GM23248 (cell line): Measurements from ENCODE around the gene CLDN5. TPM values are rescaled to one million over a fixed set of nuclear protein-coding genes. Genes with fewer than 3 reads are reported as not detected.

Experiments
- DNase-seq: peaks from one replicate; pipeline ENCODE4 v3.0.0-alpha.2; 2015
- H2AFZ ChIP-seq: fragments of 200-600 bp; sonication (generic); 2 replicates; pipeline ENCODE4 v1.6.1; 2016; ENCODE audit warnings: antibody characterized with exemption
- H3F3A ChIP-seq: fragments of 200-600 bp; sonication (generic); 2 replicates; pipeline ENCODE4 v1.6.1; 2016; ENCODE audit warnings: mild to moderate bottlenecking, antibody characterized with exemption, mixed run types; ENCODE audit not compliant: insufficient read depth
- H3K27ac ChIP-seq: fragments of 200-600 bp; sonication (generic); 2 replicates; pipeline ENCODE4 v1.5.1; 2016; ENCODE audit warnings: mild to moderate bottlenecking
- H3K27me3 ChIP-seq: fragments of 200-600 bp; sonication (generic); replicated peaks from 2 replicates; pipeline ENCODE4 v1.6.1; 2016; ENCODE audit warnings: mild to moderate bottlenecking; ENCODE audit not compliant: insufficient read depth
- H3K36me3 ChIP-seq: fragments of 200-600 bp; sonication (generic); 2 replicates; pipeline ENCODE4 v1.6.1; 2016; ENCODE audit warnings: low read depth, mild to moderate bottlenecking
- H3K4me1 ChIP-seq: fragments of 200-600 bp; sonication (generic); 2 replicates; pipeline ENCODE4 v1.6.1; 2016; ENCODE audit warnings: mild to moderate bottlenecking; ENCODE audit not compliant: insufficient read depth
- H3K4me2 ChIP-seq: fragments of 200-600 bp; sonication (generic); one replicate; pipeline ENCODE4 v1.6.1; 2016; ENCODE audit warnings: mild to moderate bottlenecking; ENCODE audit not compliant: unreplicated experiment
- H3K4me3 ChIP-seq: fragments of 200-600 bp; sonication (generic); 2 replicates; pipeline ENCODE4 v1.5.1; 2016; ENCODE audit warnings: mild to moderate bottlenecking
- H3K79me2 ChIP-seq: fragments of 200-600 bp; sonication (generic); 2 replicates; pipeline ENCODE4 v1.6.1; 2016; ENCODE audit warnings: mild to moderate bottlenecking; ENCODE audit not compliant: insufficient read depth
- H3K9ac ChIP-seq: fragments of 200-600 bp; sonication (generic); 2 replicates; pipeline ENCODE4 v1.6.1; 2016; ENCODE audit warnings: mild to moderate bottlenecking
- H3K9me2 ChIP-seq: fragments of 200-600 bp; sonication (generic); 2 replicates; pipeline ENCODE4 v1.6.1; 2016; ENCODE audit warnings: mixed run types, mild to moderate bottlenecking, moderate library complexity; ENCODE audit not compliant: insufficient read depth
- H3K9me3 ChIP-seq: fragments of 200-600 bp; sonication (generic); one replicate; pipeline ENCODE4 v1.6.1; 2017; ENCODE audit warnings: low read depth
- H4K20me1 ChIP-seq: fragments of 200-600 bp; sonication (generic); 2 replicates; pipeline ENCODE4 v1.6.0; 2016; ENCODE audit not compliant: insufficient read depth
- EZH2 ChIP-seq: fragments of 200-600 bp; sonication (generic); IDR thresholded peaks from 2 replicates; pipeline ENCODE4 v1.6.1; 2018; ENCODE audit warnings: antibody characterized with exemption, mild to moderate bottlenecking; ENCODE audit not compliant: insufficient read depth, poor library complexity, severe bottlenecking
- EZH2phosphoT487 ChIP-seq: fragments of 200-600 bp; sonication (generic); IDR thresholded peaks from 2 replicates; pipeline ENCODE4 v1.6.1; 2018; ENCODE audit warnings: antibody characterized with exemption, moderate library complexity, mild to moderate bottlenecking, low read depth; ENCODE audit not compliant: insufficient read depth
- WGBS, 2 experiments: methylation state at CpG; one replicate each; pipeline ENCODE4 v1.1.6; 2015 to 2017; ENCODE audit warnings: low lambda C conversion rate in 2 of 2, low coverage in 1 of 2; ENCODE audit errors: missing lambda C conversion rate in 2 of 2; 5-methylcytosine and 5-hydroxymethylcytosine counted together
- in situ Hi-C: fragments of 300-500 bp; cut with MboI; formaldehyde crosslinking; loops from 2 replicates; pipeline ENCODE4 v1.15.0; 2020
- polyA plus RNA-seq: library from polyadenylated mRNA; unstranded; fragments of >200 nt; fragmentation: Nextera tagmentation; extraction: Ambion mirVana; gene quantifications from 2 replicates; pipeline ENCODE4 v1.2.1, GENCODE V29; 2016
- total RNA-seq: library from RNA; depleted of rRNA; stranded (reverse); fragments of >200 nt; shearing (Covaris generic); gene quantifications from 2 replicates; pipeline ENCODE4 v1.2.3, GENCODE V29; 2014

CLDN5 gene
- total and polyA plus RNA-seq, 2 experiments from 2014 or later = not detected

GRCh38 chr22:19519041-19519926 lies 4.9 kb downstream of the CLDN5 start:
- no peaks in the 10 kb centered on the region for H3F3A ChIP-seq
- 93% methylated on average over 17 of the region's 17 CpGs for WGBS, 2 experiments
- H3K79me2 ChIP-seq = no peaks in the 10 kb centered on the region
- no peak overlapping the region for H3K4me2 ChIP-seq
- H3K36me3 ChIP-seq = no peaks in the 10 kb centered on the region
- no peaks in the 10 kb centered on the region for H4K20me1 ChIP-seq
- no peaks in the 10 kb centered on the region for H3K4me1 ChIP-seq
- DNase-seq = no peak
- no peak overlapping the region for H3K27ac ChIP-seq
- no peak for TF ChIP-seq EZH2phosphoT487
- no peak for TF ChIP-seq EZH2
- no peaks in the 10 kb centered on the region for H3K9me2 ChIP-seq
- no peak overlapping the region for H3K9ac ChIP-seq
- H3K4me3 ChIP-seq = no peak overlapping the region
- H2AFZ ChIP-seq = no peak overlapping the region
- in situ Hi-C loops = no loop called here
- H3K9me3 ChIP-seq = no peaks in the 10 kb centered on the region
- H3K27me3 ChIP-seq = 0 out of 2 replicates have a peak, but pooled peaks cover 5% of the 10 kb centered on the region

- WGBS, 2 experiments = 94 to 96% methylated on average over 10 of the region's 10 CpGs
- no peak overlapping the region for H3K9ac ChIP-seq
- DNase-seq = no peak
- no peaks in the 10 kb centered on the region for H3K4me1 ChIP-seq
- H3K36me3 ChIP-seq = no peaks in the 10 kb centered on the region
- no peaks in the 10 kb centered on the region for H3K9me2 ChIP-seq
- in situ Hi-C loops = no loop called here
- H3K27ac ChIP-seq = no peak overlapping the region
- H3K27me3 ChIP-seq = no peaks in the 10 kb centered on the region
- H4K20me1 ChIP-seq = no peaks in the 10 kb centered on the region
- H3K4me2 ChIP-seq = no peak overlapping the region
- no peak for TF ChIP-seq EZH2
- TF ChIP-seq EZH2phosphoT487 = no peak
- H3F3A ChIP-seq = no peaks in the 10 kb centered on the region
- H3K79me2 ChIP-seq = no peaks in the 10 kb centered on the region
- peaks cover 5% of the 10 kb centered on the region for H3K9me3 ChIP-seq
- no peak overlapping the region for H3K4me3 ChIP-seq
- H2AFZ ChIP-seq = no peak overlapping the region
Observed at GRCh38 chr22:19518635-19519034, 5.6 kb downstream of the CLDN5 start.

- 93 to 95% methylated on average over 12 of the region's 12 CpGs for WGBS, 2 experiments
- in situ Hi-C loops = no loop called here
- DNase-seq = no peak
Observed at GRCh38 chr22:19517919-19518611, 6.1 kb downstream of the CLDN5 start.

GRCh38 chr22:19517171-19517500 lies 7.1 kb downstream of the CLDN5 start:
- in situ Hi-C loops = no loop called here
- Histone ChIP-seq H3K27ac (no peak overlapping the region), H3K9me3 (peaks cover 7% of the 10 kb centered on the region), H3K4me1 (no peaks in the 10 kb centered on the region), H3K4me3 (no peak overlapping the region), H3K79me2 (no peaks in the 10 kb centered on the region), H3K9me2 (no peaks in the 10 kb centered on the region), H3K9ac (no peak overlapping the region), H4K20me1 (no peaks in the 10 kb centered on the region), H3K27me3 (no peaks in the 10 kb centered on the region), H3K4me2 (no peak overlapping the region), H2AFZ (no peak overlapping the region), H3K36me3 (no peaks in the 10 kb centered on the region), H3F3A (no peaks in the 10 kb centered on the region)
- WGBS, 2 experiments = 87 to 90% methylated on average over 10 of the region's 10 CpGs
- TF ChIP-seq EZH2 (no peak), EZH2phosphoT487 (no peak)
- no peak for DNase-seq

More at GRCh38 chr22:19517919-19518611, 6.1 kb downstream of the CLDN5 start:
- Histone ChIP-seq H3K4me3 (no peak overlapping the region), H2AFZ (no peak overlapping the region), H3K27me3 (no peaks in the 10 kb centered on the region), H3F3A (no peaks in the 10 kb centered on the region), H3K79me2 (no peaks in the 10 kb centered on the region), H3K9me2 (no peaks in the 10 kb centered on the region), H3K27ac (no peak overlapping the region), H3K9me3 (peaks cover 7% of the 10 kb centered on the region), H3K9ac (no peak overlapping the region), H3K36me3 (no peaks in the 10 kb centered on the region), H3K4me1 (no peaks in the 10 kb centered on the region), H3K4me2 (no peak overlapping the region), H4K20me1 (no peaks in the 10 kb centered on the region)
- TF ChIP-seq EZH2 (no peak), EZH2phosphoT487 (no peak)
